ELF-1 (cell line): ENCODE results near the gene ENOX2.
"Not testable (repeated sequence)": the region's sequence is repeated elsewhere in the genome, so short reads cannot be mapped to it uniquely, and the experiment has no call there.

Experiments
- DNase-seq: peaks from one replicate; pipeline ENCODE4 v3.0.0-alpha.2; 2016; ENCODE audit warnings: low read depth, low spot score

ENOX2 gene

GRCh38 chrX:130754353-130754752 lies 148.7 kb downstream of the ENOX2 start:
- DNase-seq = no peak

GRCh38 chrX:130746709-130747342 lies 156.2 kb downstream of the ENOX2 start:
- no peak for DNase-seq

GRCh38 chrX:130746077-130746476 lies 156.9 kb downstream of the ENOX2 start:
- no peak for DNase-seq

GRCh38 chrX:130741584-130741983 lies 161.4 kb downstream of the ENOX2 start:
- DNase-seq = no peak

- no peak for DNase-seq
These were observed 161.9 kb downstream of the ENOX2 start for GRCh38 chrX:130741151-130741550.

- peak; percentile 17 for DNase-seq
These were observed 164.3 kb downstream of the ENOX2 start for GRCh38 chrX:130738638-130739195.

GRCh38 chrX:130734713-130735112 lies 168.3 kb downstream of the ENOX2 start:
- no peak for DNase-seq

GRCh38 chrX:130728208-130728607 lies 174.8 kb downstream of the ENOX2 start:
- no peak for DNase-seq

GRCh38 chrX:130726661-130727060 lies 176.3 kb downstream of the ENOX2 start:
- no peak for DNase-seq

GRCh38 chrX:130725519-130725918 lies 177.5 kb downstream of the ENOX2 start:
- no peak for DNase-seq

GRCh38 chrX:130719413-130719812 lies 183.6 kb downstream of the ENOX2 start:
- DNase-seq = no peak

GRCh38 chrX:130718137-130718536 lies 184.9 kb downstream of the ENOX2 start:
- no peak for DNase-seq

- DNase-seq = no peak
These were observed 186.1 kb downstream of the ENOX2 start for GRCh38 chrX:130716781-130717413.

- DNase-seq = no peak
These were observed 186.7 kb downstream of the ENOX2 start for GRCh38 chrX:130716346-130716745.

GRCh38 chrX:130715299-130715698 lies 187.7 kb downstream of the ENOX2 start:
- DNase-seq = no peak

GRCh38 chrX:130714665-130715064 lies 188.3 kb downstream of the ENOX2 start:
- no peak for DNase-seq

- DNase-seq = no peak
These were observed 188.9 kb downstream of the ENOX2 start for GRCh38 chrX:130714135-130714534.

- DNase-seq = not testable (repeated sequence)
These were observed 193.8 kb downstream of the ENOX2 start for GRCh38 chrX:130709178-130709577.

GRCh38 chrX:130705591-130705990 lies 197.4 kb downstream of the ENOX2 start:
- DNase-seq = no peak

- DNase-seq = no peak
These were observed 198.7 kb downstream of the ENOX2 start for GRCh38 chrX:130704053-130705038.

GRCh38 chrX:130702867-130703707 lies 199.9 kb downstream of the ENOX2 start:
- no peak for DNase-seq
